K562 (cell line): Measurements from ENCODE around the gene TMPRSS9.

Experiments
- ADNP ChIP-seq: fragments of 200-800 bp; sonication (Bioruptor generic); IDR thresholded peaks from 2 replicates; pipeline ENCODE4 v1.6.1; 2016; ENCODE audit warnings: missing genetic modification characterization, missing compliant biosample characterization
- ARHGAP35 ChIP-seq: fragments of 450-650 bp; IDR thresholded peaks from 2 replicates; pipeline ENCODE4 v1.6.1; 2018; ENCODE audit not compliant: partially characterized antibody
- BCOR ChIP-seq: fragments of 450-650 bp; IDR thresholded peaks from 2 replicates; pipeline ENCODE4 v1.6.1; 2016
- CTCF ChIP-seq, 3 experiments: IDR thresholded peaks in 2 of 3; conservative IDR thresholded peaks in 1 of 3; 2 replicates each; pipeline ENCODE4 v1.5.1; 2011 to 2012; ENCODE audit warnings: low read length in 3 of 3, mild to moderate bottlenecking in 3 of 3, control low read depth in 2 of 3, improper control_type of control experiment in 1 of 3, inconsistent platforms in 1 of 3, low read depth in 1 of 3, mixed read lengths in 1 of 3, moderate library complexity in 1 of 3; ENCODE audit not compliant: insufficient read depth in 2 of 3
- EP300 ChIP-seq: IDR thresholded peaks from 2 replicates; pipeline ENCODE4 v1.6.1; 2012; ENCODE audit warnings: low read length, improper control_type of control experiment
- HNRNPUL1 ChIP-seq: fragments of 200-400 bp; formaldehyde crosslinking; IDR thresholded peaks from 2 replicates; pipeline ENCODE4 v1.6.1; 2017; ENCODE audit warnings: low read length
- IRF2 ChIP-seq: sonication (generic); formaldehyde crosslinking; IDR thresholded peaks from 2 replicates; pipeline ENCODE4 v1.8.1; 2022; ENCODE audit warnings: mild to moderate bottlenecking, missing genetic modification reagents
- MEF2D ChIP-seq: conservative IDR thresholded peaks from 2 replicates; pipeline ENCODE4 v1.6.1; 2016; ENCODE audit warnings: low read depth, missing genetic modification characterization, missing compliant biosample characterization
- PURB ChIP-seq: sonication (generic); formaldehyde crosslinking; IDR thresholded peaks from 2 replicates; pipeline ENCODE4 v1.9.0; 2021; ENCODE audit warnings: low read depth, mild to moderate bottlenecking, missing genetic modification reagents
- SRF ChIP-seq, 2 experiments: fragments of 250-450, 450-650 bp in 1 of 2; sonication (Bioruptor Pico) in 1 of 2; sonication (generic) in 1 of 2; formaldehyde crosslinking; IDR thresholded peaks; 2 replicates each; pipeline versions ENCODE4 v1.5.0 to v1.5.1; 2020 to 2022; ENCODE audit warnings: mild to moderate bottlenecking in 1 of 2, missing genetic modification reagents in 1 of 2
- TAF1 ChIP-seq: IDR thresholded peaks from 2 replicates; pipeline ENCODE4 v1.6.1; 2011; ENCODE audit warnings: mild to moderate bottlenecking, low read length, moderate library complexity; ENCODE audit not compliant: insufficient read depth, control insufficient read depth, severe bottlenecking; ENCODE audit errors: extremely low read depth
- USF1 ChIP-seq: sonication (generic); formaldehyde crosslinking; IDR thresholded peaks from 2 replicates; pipeline ENCODE4 v1.9.0; 2022; ENCODE audit warnings: mild to moderate bottlenecking, missing genetic modification reagents
- YY1 ChIP-seq, 3 experiments: IDR thresholded peaks; 2 replicates each; pipeline ENCODE4 v1.6.1; 2011; ENCODE audit warnings: low read length in 2 of 3, mild to moderate bottlenecking in 2 of 3, moderate library complexity in 2 of 3, borderline replicate concordance in 1 of 3, control low read depth in 1 of 3, low read depth in 1 of 3; ENCODE audit not compliant: insufficient read depth in 3 of 3, insufficient replicate concordance in 2 of 3, control insufficient read depth in 1 of 3, insufficient read length in 1 of 3; ENCODE audit errors: extremely low read depth in 1 of 3
- ZNF274 ChIP-seq: IDR thresholded peaks from 2 replicates; pipeline ENCODE4 v1.6.1; 2011; ENCODE audit warnings: low read depth, mild to moderate bottlenecking, low read length, moderate library complexity, borderline replicate concordance

- TF ChIP-seq YY1 (IDR thresholded peaks at IDR 0.05; ENCODE audit: borderline replicate concordance in 1 of 3, control insufficient read depth in 1 of 3, extremely low read depth in 1 of 3, insufficient read depth in 3 of 3, insufficient read length in 1 of 3, insufficient replicate concordance in 2 of 3, low read depth in 1 of 3, low read length in 2 of 3) (no peak), MEF2D (tag) (no peak), ZNF274 (no peak), ADNP (tag) (no peak), ARHGAP35 (no peak), PURB (CRISPR knock-in tag) (no peak), SRF (CRISPR knock-in tag; IDR thresholded peaks at IDR 0.05) (no peak), TAF1 (no peak), EP300 (no peak), CTCF (IDR thresholded peaks at IDR 0.05 in 2 of 3, conservative IDR thresholded peaks at IDR 0.05 in 1 of 3; ENCODE audit: insufficient read depth in 2 of 3, low read depth in 1 of 3, low read length in 3 of 3) (no peak), IRF2 (no peak), HNRNPUL1 (no peak), BCOR (no peak), USF1 (CRISPR knock-in tag) (no peak)
Measured at GRCh38 chr19:2354670-2355069, 5.4 kb upstream of the TMPRSS9 start.
